Spleen (tissue), 11 donors: Measurements from ENCODE around the gene KCNJ10. TPM values are rescaled to one million over a fixed set of nuclear protein-coding genes. Genes with fewer than 3 reads are reported as not detected.

ENCODE experiments used
- DNase-seq: peaks from one replicate; pipeline ENCODE4 v3.0.0-alpha.2; 2020
- H3K27ac ChIP-seq, 8 donors: fragments of 200-600 bp; sonication (generic) in 7 of 8; 1 replicate in 4 of 8; 2 replicates in 4 of 8; pipeline versions ENCODE4 v1.5.0 to v1.8.0; 2016 to 2021; ENCODE audit warnings: inconsistent platforms in 4 of 8, mild to moderate bottlenecking in 4 of 8, moderate library complexity in 1 of 8
- H3K27me3 ChIP-seq, 7 donors: fragments of 200-600 bp; sonication (generic) in 6 of 7; replicated peaks in 1 of 7; 1 replicate in 4 of 7; 2 replicates in 3 of 7; pipeline versions ENCODE4 v1.5.0 to v1.8.0; 2016 to 2021; ENCODE audit warnings: inconsistent platforms in 3 of 7, mild to moderate bottlenecking in 1 of 7
- H3K36me3 ChIP-seq, 6 donors: fragments of 200-600 bp; sonication (generic) in 5 of 6; 1 replicate in 4 of 6; 2 replicates in 2 of 6; pipeline versions ENCODE4 v1.5.0 to v1.8.0; 2016 to 2021; ENCODE audit warnings: inconsistent platforms in 2 of 6
- H3K4me1 ChIP-seq, 6 donors: fragments of 200-600 bp; sonication (generic) in 5 of 6; 1 replicate in 3 of 6; 2 replicates in 3 of 6; pipeline versions ENCODE4 v1.5.0 to v1.8.0; 2016 to 2021; ENCODE audit warnings: inconsistent platforms in 3 of 6
- H3K4me3 ChIP-seq, 8 donors: fragments of 200-600 bp; sonication (generic) in 7 of 8; 1 replicate in 4 of 8; 2 replicates in 4 of 8; pipeline versions ENCODE4 v1.5.0 to v1.8.0; 2016 to 2021; ENCODE audit warnings: inconsistent platforms in 4 of 8, mild to moderate bottlenecking in 4 of 8, moderate library complexity in 2 of 8
- H3K9me3 ChIP-seq, 8 donors: fragments of 200-600 bp; sonication (generic) in 7 of 8; 1 replicate in 4 of 8; 2 replicates in 4 of 8; pipeline versions ENCODE4 v1.5.0 to v1.8.0; 2016 to 2021; ENCODE audit warnings: inconsistent platforms in 4 of 8
- CTCF ChIP-seq, 11 experiments: fragments of 200-600 bp in 7 of 11; fragments of 450-650 bp in 4 of 11; sonication (generic) in 4 of 11; IDR thresholded peaks in 8 of 11; conservative IDR thresholded peaks in 3 of 11; 1 replicate in 7 of 11; 2 replicates in 4 of 11; pipeline versions ENCODE4 v1.4.0 to v1.8.0; 2016 to 2021; ENCODE audit warnings: antibody characterized with exemption in 11 of 11, inconsistent platforms in 4 of 11, mild to moderate bottlenecking in 1 of 11
- POLR2A ChIP-seq, 3 donors: fragments of 450-650 bp; IDR thresholded peaks; one replicate each; pipeline ENCODE4 v1.5.1; 2017; ENCODE audit warnings: antibody characterized with exemption in 3 of 3, mild to moderate bottlenecking in 1 of 3
- POLR2AphosphoS5 ChIP-seq, 3 donors: sonication (generic); formaldehyde crosslinking; IDR thresholded peaks; one replicate each; pipeline ENCODE4 v1.5.1; 2017; ENCODE audit warnings: antibody characterized with exemption in 3 of 3
- WGBS, 5 donors: extraction: QIAGEN DNeasy Blood & Tissue Kit in 3 of 5; methylation state at CpG; one replicate each; pipeline versions ENCODE4 v1.1.5 to v1.1.7; 2013 to 2018; 5-methylcytosine and 5-hydroxymethylcytosine counted together
- intact Hi-C: fragments of 100-400 bp; cut with DNase I; formaldehyde crosslinking; loops from one replicate; pipeline ENCODE4 v1.15.0; 2023; ENCODE audit warnings: low total_unique reads
- polyA plus RNA-seq, 3 donors: library from polyadenylated mRNA; stranded (reverse); fragments of 200-250 nt; gene quantifications; one replicate each; pipeline ENCODE4 v1.2.1, GENCODE V29; 2013
- total RNA-seq, 7 donors: library from RNA; depleted of rRNA in 3 of 7; stranded (reverse); fragments of >200 nt in 3 of 7; fragmentation: NEBNext Ultra II Directional in 4 of 7; extraction: Animal tissue kit (Norgen Biotek cat#: 25700) in 4 of 7; gene quantifications; one replicate each; pipeline versions ENCODE4 v1.1.0 to v1.2.1, GENCODE V29; 2016 to 2021
- donor health status: healthy with polysubstance abuse.
- donor health status: DM: no; HTN: no; CAD: no; lungs with moderate emphysema.
- donor health status: DM: no; HTN: no; CAD: no.
- donor health status: Bipolar disorder and iron deficiency.
- donor health status: healthy.
- donor health status: DM: no; HTN: no; CAD: no.
- donor health status: DM: yes; HTN: yes; CAD: no.

KCNJ10 gene
- total and polyA plus RNA-seq, 10 donors: 3.7 to 30.8 (median 14.2) TPM

GRCh38 chr1:160108888-160109662, 39.1 kb upstream of the KCNJ10 start:
- intact Hi-C loops: loop anchor here (10.0 kb wide), 2 partner anchors 76 to 146 kb away; no protein-coding TSS in a partner anchor
- Histone ChIP-seq H3K36me3 (no peaks in the 10 kb centered on the region), H3K4me3 (no peak overlapping the region), H3K4me1 (peaks cover 0 to 14% (median 5%) of the 10 kb centered on the region in 6 donors), H3K27ac (no peak overlapping the region), H3K27me3 (peaks cover 0 to 8% (median 0%) of the 10 kb centered on the region in 7 donors), H3K9me3 (no peaks in the 10 kb centered on the region)
- DNase-seq: no peak
- 54 to 79% (median 64%) methylated on average over 4 to 6 of the region's 6 CpGs for WGBS, 5 donors
- TF ChIP-seq POLR2AphosphoS5 (IDR thresholded peaks at IDR 0.05) (no peak), CTCF (IDR thresholded peaks at IDR 0.05 in 8 of 11, conservative IDR thresholded peaks at IDR 0.05 in 3 of 11) (peak in 10 of 11 experiments; percentile 6 to 62 (median 49)), POLR2A (IDR thresholded peaks at IDR 0.05) (no peak)

- no peak for TF ChIP-seq POLR2AphosphoS5 (IDR thresholded peaks at IDR 0.05)
- TF ChIP-seq CTCF (IDR thresholded peaks at IDR 0.05 in 8 of 11, conservative IDR thresholded peaks at IDR 0.05 in 3 of 11): no peak
- no peak for TF ChIP-seq POLR2A (IDR thresholded peaks at IDR 0.05)
- DNase-seq: no peak
- Histone ChIP-seq H3K36me3 (no peaks in the 10 kb centered on the region), H3K4me3 (no peak overlapping the region), H3K27ac (no peak overlapping the region), H3K27me3 (peaks cover 0 to 8% (median 0%) of the 10 kb centered on the region in 7 donors), H3K4me1 (peaks cover 0 to 30% (median 10%) of the 10 kb centered on the region in 6 donors), H3K9me3 (no peaks in the 10 kb centered on the region)
- 88 to 100% (median 92%) methylated on average over 1 of the region's 1 CpG for WGBS, 5 donors
- intact Hi-C loops: loop anchor here (10.0 kb wide), 2 partner anchors 77 to 147 kb away; no protein-coding TSS in a partner anchor
These were observed 37.6 kb upstream of the KCNJ10 start for GRCh38 chr1:160107512-160107911.

GRCh38 chr1:160105155-160105554, 35.2 kb upstream of the KCNJ10 start:
- Histone ChIP-seq H3K27me3 (peaks cover 0 to 5% (median 0%) of the 10 kb centered on the region in 7 donors), H3K9me3 (no peaks in the 10 kb centered on the region), H3K4me1 (peaks cover 6 to 49% (median 25%) of the 10 kb centered on the region in 6 donors), H3K27ac (peak overlapping the region in 5 of 8 donors; percentile 20 to 47 (median 31)), H3K4me3 (no peak overlapping the region), H3K36me3 (no peaks in the 10 kb centered on the region)
- intact Hi-C loops: loop anchor here (10.0 kb wide), 2 partner anchors 80 to 150 kb away; no protein-coding TSS in a partner anchor
- WGBS, 5 donors: 92 to 96% (median 95%) methylated on average over 5 of the region's 5 CpGs
- TF ChIP-seq POLR2A (IDR thresholded peaks at IDR 0.05) (no peak), POLR2AphosphoS5 (IDR thresholded peaks at IDR 0.05) (no peak), CTCF (IDR thresholded peaks at IDR 0.05 in 8 of 11, conservative IDR thresholded peaks at IDR 0.05 in 3 of 11) (no peak)
- no peak for DNase-seq

- WGBS, 5 donors: 64 to 74% (median 66%) methylated on average over 3 of the region's 3 CpGs
- Histone ChIP-seq H3K4me3 (no peak overlapping the region), H3K36me3 (no peaks in the 10 kb centered on the region), H3K9me3 (no peaks in the 10 kb centered on the region), H3K27me3 (peaks cover 0 to 2% (median 0%) of the 10 kb centered on the region in 7 donors), H3K27ac (peak overlapping the region in 5 of 8 donors; percentile 20 to 47 (median 31)), H3K4me1 (peaks cover 6 to 54% (median 28%) of the 10 kb centered on the region in 6 donors)
- intact Hi-C loops: loop anchor here (5.0 to 10.0 kb wide), 3 partner anchors 80 to 183 kb away; partner anchors contain the start of gene PEX19
- TF ChIP-seq POLR2A (IDR thresholded peaks at IDR 0.05): no peak
- no peak for TF ChIP-seq CTCF (IDR thresholded peaks at IDR 0.05 in 8 of 11, conservative IDR thresholded peaks at IDR 0.05 in 3 of 11)
- no peak for TF ChIP-seq POLR2AphosphoS5 (IDR thresholded peaks at IDR 0.05)
- no peak for DNase-seq
These were observed 34.5 kb upstream of the KCNJ10 start for GRCh38 chr1:160104486-160104885.
